IPS-18c (cell line): ENCODE results near the gene PRPH2.
"Not testable (repeated sequence)": the region's sequence is repeated elsewhere in the genome, so short reads cannot be mapped to it uniquely, and the experiment has no call there.

Experiments
- H3K4me3 ChIP-seq: 2 replicates; pipeline ENCODE4 v1.7.0; 2013; ENCODE audit warnings: low read depth, mild to moderate bottlenecking, low read length, moderate library complexity; ENCODE audit not compliant: insufficient read depth
- H3K9me3 ChIP-seq: one replicate; pipeline ENCODE4 v1.6.1; 2013; ENCODE audit warnings: mild to moderate bottlenecking, low read length, moderate library complexity; ENCODE audit not compliant: control insufficient read depth, insufficient read depth

The PRPH2 gene

DNA sequence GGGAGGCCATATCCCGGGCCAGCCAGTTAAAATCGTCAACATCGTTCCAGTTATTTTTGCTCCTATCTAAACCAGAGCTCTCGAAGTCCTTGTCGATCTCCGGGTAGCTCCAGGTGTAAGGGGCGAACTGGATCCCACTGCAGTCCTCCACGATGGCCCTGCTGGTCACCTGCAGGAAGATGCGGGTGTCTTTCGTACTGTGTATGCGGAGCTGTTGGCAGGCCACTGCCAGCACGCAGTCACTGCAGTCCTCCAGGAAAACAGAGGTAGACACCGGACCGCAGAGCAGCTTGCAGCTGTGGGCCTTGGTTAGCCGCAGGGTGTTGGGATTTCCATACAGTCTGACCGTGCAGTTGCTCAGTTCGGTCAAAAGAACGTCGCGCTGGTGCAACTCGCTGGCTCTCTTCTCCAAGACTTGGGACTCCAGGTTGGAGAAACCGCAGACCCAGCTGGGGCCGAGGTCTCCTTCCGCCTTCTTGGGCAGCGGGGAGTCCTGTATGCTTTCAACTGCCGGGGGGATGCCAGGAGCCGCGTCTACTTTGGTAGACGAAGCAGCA is 22.8 kb upstream of the PRPH2 start:
- Histone ChIP-seq H3K4me3 (peak overlapping the region; percentile 88), H3K9me3 (no peaks in the 10 kb centered on the region)

DNA sequence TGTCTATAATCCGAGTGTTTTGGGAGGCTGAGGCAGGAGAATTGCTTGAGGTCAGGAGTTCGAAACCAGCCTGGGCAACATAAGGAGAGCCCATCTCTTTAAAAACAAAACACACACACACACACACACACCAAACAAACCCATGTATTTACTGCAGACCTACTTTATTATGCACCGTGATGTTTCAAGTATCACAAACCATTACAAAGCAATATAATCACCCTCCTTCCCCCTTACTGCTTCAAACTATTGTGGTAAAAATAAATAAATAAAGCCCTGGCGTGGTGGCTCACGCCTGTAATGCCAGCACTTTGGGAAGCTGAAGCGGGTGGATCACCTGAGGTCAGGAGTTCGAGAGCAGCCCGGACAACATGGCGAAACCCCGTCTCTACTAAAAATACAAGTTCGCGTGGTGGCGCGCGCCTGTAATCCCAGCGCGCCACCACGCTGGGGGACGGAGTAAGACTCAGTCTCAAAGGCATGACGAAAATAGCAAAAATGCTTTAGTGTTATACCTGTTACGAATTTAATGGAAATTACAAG is 22.0 kb upstream of the PRPH2 start:
- Histone ChIP-seq H3K9me3 (no peaks in the 10 kb centered on the region), H3K4me3 (peak overlapping the region; percentile 88)

DNA sequence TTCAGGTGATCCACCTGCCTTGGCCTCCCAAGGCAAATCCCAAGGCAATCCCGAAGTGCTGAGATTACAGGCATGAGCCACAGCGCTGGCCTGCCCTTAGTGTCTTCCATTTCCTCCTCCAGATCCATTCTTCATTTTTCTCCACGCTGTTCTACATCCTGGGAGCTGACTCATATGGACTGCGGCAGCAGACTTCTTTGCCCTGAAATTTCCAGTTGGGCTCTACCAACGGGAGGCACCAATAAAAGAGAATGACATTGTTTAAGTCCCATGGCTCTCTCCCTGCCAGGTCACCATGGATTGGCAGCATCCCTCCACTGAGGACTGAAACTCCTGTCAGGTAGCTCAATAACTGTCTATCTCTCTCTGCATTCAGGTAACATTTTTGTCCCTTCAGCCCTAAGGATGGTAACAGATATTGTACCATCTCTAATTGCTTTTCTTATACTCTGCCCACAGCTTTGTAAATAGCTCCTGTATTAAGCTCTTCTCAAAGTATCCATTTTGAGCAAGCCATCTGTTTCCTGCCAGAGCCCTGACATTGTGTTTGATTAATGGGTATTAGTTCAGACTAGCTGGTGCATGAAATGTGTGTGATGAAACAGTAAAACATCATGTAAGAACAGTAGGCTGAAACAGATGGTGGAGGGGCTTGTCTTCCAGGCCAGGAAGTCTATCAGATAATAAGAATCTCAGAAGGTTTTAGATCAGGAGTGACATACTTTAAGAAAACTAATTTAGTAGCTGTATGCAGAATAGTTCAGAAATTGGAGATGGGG is 19.9 kb upstream of the PRPH2 start:
- Histone ChIP-seq H3K9me3 (no peaks in the 10 kb centered on the region), H3K4me3 (no peak overlapping the region)

DNA sequence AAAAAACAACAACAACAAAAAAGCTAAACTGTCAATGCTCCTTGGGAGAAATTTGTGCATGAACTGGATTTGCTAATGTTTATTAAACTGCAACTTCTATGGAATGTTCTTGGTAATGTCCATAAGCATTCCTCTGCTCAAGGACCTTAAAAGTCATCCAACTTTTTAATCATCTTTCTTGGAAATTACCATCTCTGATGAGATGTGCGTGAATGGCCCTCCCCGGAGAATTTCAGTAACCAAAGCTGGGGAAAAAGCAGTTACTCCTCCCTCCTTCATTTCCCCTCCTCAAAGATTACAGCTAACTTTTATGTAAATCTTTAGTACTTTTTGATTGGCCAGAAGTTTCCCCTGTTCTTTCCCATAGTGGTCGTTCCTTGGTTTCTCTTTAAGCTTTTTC is 18.3 kb upstream of the PRPH2 start:
- H3K9me3 ChIP-seq = no peaks in the 10 kb centered on the region
- no peak overlapping the region for H3K4me3 ChIP-seq

DNA sequence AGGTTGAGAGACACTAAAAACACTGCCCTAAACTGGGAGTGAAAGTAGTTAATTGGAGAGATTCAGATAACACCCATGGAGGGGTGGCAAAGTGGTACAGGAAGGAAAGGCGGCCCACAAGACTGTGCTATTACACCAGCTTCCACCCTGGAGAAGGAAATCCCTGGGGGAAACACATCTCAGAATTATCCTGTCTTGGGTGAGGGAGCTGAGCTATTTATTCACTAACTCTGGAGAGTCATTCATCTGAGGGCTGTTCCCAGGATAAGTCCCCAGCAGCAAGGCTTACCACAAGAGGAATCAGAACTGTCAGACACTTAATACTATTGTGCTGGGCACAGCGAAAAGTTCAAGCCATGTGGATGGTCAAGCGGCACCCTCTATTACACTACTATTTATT is 13.6 kb upstream of the PRPH2 start:
- no peak overlapping the region for H3K4me3 ChIP-seq
- H3K9me3 ChIP-seq = peaks cover 5% of the 10 kb centered on the region

DNA sequence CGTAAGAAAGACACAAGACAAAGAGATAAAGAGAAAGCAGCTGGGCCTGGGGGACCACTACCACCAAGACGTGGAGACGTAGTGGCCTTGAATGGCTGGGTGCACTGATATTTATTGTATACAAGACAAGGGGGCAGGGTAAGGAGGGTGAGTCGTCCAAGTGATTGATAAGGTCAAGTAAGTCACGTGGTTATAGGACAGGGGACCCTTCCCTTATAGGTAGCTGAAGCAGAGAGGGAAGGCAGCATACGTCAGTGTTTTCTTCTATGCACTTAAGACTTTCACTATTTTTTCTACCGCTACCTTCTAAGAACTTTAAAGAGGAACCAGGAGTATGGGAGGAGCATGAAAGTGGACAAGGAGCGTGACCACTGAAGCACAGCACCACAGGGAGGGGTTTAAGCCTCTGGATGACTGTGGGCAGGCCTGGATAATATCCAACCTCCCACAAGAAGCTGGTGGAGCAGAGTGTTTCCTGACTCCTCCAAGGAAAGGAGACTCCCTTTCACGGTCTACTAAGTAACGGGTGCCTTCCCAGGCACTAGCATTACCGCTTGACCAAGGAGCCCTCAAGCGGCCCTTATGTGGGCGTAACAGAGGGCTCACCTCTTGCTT is 11.6 kb upstream of the PRPH2 start:
- not testable (repeated sequence) for H3K4me3 ChIP-seq

DNA sequence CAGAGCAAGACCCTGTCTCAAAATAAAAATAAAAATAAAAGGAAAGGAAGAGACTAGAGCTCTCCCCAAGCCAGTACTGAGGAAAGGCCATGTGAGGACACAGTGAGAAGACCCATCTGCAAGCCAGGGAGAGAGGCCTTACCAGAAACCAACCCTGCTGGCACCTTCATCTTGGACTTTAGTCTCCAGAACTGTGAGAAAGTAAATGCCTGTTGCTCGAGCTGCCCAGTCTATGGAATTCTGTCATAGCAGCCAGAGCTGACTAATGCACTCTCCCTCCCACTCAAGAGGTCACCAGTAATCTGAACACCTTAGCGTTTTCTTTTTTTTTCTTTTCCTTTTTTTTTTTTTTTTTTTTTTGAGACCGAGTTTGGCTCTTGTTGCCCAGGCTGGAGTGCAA is 7.3 kb upstream of the PRPH2 start:
- no peak overlapping the region for H3K4me3 ChIP-seq
- H3K9me3 ChIP-seq = peaks cover 5% of the 10 kb centered on the region

More for the DNA sequence above, 11.6 kb upstream of the PRPH2 start:
- H3K9me3 ChIP-seq = not testable (repeated sequence)

DNA sequence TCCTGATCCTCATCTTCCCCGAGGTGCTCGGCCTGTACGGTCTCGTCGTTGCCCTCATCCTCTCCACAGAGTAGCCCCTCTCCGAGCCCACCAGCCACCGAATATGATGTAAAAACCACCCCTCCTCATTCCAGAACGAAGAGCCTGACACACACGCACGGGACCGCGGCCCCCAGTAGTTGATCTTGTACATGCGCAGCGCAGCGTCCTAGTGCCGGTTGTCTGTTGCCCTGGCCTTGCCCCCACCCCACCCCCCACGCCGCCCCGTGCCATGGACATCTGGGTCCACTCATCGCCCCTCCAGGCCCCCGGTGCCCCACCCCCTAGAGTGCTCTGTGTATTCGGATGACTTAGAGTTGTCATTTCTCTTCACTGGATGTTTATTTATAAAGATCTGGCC is 5.2 kb upstream of the PRPH2 start:
- Histone ChIP-seq H3K9me3 (peaks cover 5% of the 10 kb centered on the region), H3K4me3 (no peak overlapping the region)

DNA sequence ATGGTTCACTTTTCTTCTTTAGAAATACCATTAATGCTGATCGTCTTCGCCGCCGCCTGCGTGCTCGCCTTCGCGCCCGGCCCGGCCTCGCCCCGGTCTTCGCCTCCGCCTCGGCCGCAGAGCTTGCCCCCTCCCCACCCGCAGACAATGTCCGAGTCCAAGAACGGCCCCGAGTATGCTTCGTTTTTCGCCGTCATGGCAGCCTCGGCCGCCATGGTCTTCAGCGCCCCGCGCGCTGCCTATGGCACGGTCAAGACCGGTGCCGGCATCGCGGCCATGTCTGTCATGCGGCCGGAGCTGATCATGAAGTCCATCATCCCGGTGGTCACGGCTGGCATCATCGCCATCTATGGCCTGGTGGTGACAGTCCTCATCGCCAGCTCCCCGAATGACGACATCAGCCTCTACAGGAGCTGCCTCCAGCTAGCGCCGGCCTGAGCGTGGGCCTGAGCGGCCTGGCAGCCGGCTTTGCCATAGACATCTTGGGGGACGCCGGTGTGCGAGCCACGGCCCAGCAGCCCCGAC is 4.8 kb upstream of the PRPH2 start:
- peaks cover 4% of the 10 kb centered on the region for H3K9me3 ChIP-seq
- no peak overlapping the region for H3K4me3 ChIP-seq

DNA sequence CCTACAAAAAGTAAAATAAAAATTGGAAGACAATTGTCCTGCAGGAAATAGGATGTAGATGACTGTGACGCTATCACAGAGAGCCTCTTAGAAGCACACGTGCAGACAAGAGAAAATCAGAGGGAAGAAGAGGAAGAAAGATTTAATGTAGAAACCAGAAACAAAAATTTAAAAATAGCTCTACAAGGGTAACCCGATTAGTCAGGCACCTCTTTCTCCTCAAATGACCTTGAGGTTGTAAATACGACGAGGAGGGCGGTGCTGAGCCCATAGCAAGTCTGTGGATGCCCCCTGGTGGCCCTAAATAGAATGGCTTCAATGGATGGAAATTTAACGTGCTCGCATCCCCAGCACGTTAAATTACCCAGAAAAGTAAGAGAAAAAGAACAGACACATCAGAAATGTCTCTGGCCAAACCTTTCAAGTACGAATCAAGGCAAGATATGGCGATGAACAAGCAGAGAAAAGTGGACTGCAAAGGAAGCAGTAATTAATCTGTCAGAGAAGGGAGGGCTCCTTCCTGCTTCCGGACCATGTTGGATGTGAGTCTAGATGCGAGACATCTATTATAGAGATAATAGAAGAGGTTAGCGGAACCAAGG is 4.2 kb upstream of the PRPH2 start:
- H3K9me3 ChIP-seq = no peaks in the 10 kb centered on the region
- no peak overlapping the region for H3K4me3 ChIP-seq

DNA sequence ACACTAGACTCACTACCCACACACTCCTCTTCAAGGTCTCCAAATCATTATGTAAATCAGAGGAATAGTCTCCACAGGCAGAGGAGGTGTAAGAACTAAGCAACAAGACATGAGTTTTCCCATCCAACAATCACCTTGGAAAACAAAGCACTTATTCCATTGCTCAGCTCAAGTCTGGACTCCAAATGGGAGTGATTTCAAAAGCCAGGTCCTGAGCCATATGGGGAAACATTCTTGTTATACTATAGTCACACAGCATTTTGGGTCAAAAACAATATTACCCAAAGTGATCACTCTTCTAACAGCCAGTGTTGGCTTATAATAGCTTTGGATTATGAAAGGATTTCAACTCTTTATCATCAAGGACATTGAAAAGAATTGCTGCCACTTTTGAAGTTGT is 3.6 kb upstream of the PRPH2 start:
- Histone ChIP-seq H3K9me3 (no peaks in the 10 kb centered on the region), H3K4me3 (no peak overlapping the region)

DNA sequence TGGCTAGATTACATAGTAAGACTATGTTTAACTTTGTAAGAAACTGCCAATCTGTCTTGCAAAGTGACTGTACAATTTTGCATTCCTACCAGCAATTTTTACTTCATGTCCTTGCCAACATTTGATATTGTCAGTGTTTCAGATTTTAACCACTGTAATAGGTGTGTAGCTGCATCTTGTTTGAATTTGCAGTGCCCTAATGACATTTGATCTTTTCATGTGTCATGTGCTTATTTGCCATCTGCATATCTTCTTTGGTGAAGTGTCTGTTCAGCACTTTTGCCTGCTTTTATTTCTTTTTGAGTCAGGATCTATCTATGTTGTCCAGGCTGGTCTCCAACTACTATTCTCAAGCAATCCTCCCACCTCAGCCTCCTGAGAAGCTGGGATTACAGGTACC is 2.4 kb upstream of the PRPH2 start:
- H3K9me3 ChIP-seq = no peaks in the 10 kb centered on the region
- no peak overlapping the region for H3K4me3 ChIP-seq

DNA sequence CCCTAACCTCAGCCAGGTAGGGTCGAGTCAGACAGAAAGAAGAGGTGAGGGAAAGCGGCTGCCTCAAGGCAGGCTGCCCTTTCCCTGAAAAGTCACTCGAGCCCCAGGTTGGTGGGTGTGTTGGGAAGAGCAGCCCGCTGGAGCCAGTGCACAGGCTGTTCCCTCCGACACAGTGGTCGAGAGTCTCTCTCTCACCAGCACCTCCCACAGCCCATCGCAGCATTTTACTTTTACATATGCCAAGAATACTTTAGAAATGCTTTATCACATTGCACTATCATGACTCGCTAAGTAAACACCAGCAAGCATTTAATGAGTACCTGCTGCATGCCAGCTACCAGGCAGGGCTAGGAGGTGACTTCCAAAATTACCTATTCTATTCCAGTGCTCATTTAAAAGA is 1.7 kb downstream of the PRPH2 start:
- Histone ChIP-seq H3K4me3 (no peak overlapping the region), H3K9me3 (no peaks in the 10 kb centered on the region)

DNA sequence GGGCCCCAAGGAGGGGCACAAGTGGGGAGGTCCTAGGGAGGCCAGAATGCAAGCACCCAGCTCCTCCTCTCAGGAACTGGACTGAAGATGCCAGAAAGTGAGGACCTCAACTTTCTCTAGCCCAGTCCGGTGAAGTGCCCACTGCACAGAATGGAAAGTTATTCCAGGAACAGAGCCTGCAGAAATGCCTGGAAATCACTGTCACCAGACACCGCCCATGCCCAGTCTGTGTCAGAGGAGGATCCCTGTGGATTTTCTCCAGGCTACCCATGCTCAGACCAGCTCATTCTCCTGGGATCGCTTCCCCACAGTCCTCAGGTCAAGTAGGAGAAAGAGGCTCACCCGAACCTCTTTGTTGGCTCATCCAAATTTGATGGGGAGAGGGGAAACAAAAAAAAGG is 6.5 kb downstream of the PRPH2 start:
- peaks cover 2% of the 10 kb centered on the region for H3K9me3 ChIP-seq

DNA sequence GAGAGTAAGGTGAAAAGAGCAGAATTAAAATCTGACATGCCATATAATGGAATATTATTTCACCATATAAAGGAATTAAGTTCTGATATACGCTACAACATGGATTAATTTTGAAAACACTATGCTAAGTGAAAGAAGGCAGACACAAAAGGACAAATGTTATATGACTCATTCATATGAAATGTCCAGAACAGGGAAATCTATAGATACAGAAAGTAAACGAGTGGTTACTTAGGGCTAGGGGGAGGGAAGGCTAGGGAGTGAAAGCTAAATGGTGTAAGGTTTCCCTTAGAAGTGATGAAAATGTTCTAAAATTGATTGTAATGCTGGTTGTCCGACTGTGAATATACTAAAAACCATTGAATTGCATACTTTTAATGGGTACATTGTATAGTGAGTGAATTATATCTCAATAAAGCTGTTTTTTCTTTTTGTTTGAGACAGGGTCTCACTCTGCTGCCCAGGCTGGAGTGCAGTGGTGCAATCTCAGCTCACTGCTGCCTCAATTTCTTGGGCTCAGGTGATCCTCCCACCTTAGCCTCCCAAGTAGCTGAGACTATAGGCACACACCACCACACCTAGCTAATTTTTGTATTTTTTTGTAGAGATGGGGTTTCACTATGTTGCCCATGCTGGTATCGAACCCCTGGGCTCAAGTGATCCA is 8.2 kb downstream of the PRPH2 start:
- Histone ChIP-seq H3K4me3 (no peak overlapping the region), H3K9me3 (peaks cover 2% of the 10 kb centered on the region)

More for the DNA sequence above, 6.5 kb downstream of the PRPH2 start:
- H3K4me3 ChIP-seq = no peak overlapping the region

DNA sequence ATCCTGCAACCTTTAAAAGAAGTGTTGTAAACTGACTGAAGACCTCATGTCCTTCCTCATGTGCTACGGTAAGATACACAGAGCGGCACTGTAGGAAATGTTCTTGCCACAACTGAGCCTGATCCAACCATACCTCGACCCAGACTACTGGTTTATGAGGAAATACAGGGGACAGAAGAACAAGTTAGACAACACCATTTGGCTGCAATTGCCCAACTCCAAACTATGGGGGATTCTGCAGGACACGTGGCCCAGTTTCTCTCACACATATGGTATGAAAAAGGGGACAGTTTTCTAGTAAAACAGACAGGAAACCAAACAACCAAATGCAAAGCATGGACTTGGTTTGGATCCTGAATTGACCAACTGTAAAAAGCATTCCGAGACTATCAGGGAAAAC is 10.5 kb downstream of the PRPH2 start:
- peaks cover 2% of the 10 kb centered on the region for H3K9me3 ChIP-seq
- no peak overlapping the region for H3K4me3 ChIP-seq

DNA sequence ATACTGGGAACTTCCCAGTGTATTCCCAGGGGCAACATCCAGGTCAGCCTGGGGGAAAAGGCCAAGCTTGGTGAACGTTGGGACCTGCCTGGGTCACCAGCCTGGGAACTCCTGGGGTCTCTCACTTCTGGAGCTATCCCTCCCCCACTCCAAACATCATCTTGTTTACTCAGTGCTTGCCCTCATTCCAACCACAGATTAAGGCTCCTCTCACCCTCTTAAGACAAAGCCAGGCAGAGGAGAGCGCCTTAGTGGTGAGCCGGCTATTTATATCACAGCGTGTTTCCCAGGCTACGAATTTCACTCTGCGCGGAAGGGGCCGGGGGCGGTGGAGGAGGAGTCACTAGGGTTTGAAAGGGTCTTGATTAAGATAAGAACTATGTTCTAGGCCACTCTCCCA is 12.1 kb downstream of the PRPH2 start:
- Histone ChIP-seq H3K9me3 (peaks cover 2% of the 10 kb centered on the region), H3K4me3 (no peak overlapping the region)
